ENCODE data around the gene PSMD9. TPM values are rescaled to one million over a fixed set of nuclear protein-coding genes. Genes with fewer than 3 reads are reported as not detected.

PSMD9 gene
- total RNA-seq, 1 donor from 2014 or later = 58.0 TPM

DNA sequence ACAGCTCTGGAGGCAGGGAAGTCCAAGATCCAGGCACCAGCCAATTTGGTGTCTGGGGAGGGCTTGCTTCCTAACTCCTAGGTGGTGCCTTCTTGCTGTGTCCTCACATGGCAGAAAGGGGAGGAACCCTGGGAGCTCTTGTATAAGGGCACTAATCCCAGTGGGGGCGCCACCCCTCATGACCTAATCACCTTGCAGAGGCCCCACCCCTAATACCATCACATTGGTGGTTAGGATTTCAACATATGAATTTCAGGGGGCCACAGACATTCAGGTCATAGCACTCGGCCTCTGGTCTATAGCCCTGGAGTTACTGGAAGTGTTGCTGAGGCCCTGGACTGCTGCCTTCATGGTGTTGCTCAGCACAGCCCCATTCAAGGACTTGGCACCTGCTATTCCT, 14.6 kb downstream of the PSMD9 start:
- no peaks in the 10 kb centered on the region for H3K27me3 Mint-ChIP-seq (ENCODE audit: unreplicated experiment)
- H3K27ac Mint-ChIP-seq (ENCODE audit: unreplicated experiment) = no peak overlapping the region
- TF ChIP-seq, protein P1, sequence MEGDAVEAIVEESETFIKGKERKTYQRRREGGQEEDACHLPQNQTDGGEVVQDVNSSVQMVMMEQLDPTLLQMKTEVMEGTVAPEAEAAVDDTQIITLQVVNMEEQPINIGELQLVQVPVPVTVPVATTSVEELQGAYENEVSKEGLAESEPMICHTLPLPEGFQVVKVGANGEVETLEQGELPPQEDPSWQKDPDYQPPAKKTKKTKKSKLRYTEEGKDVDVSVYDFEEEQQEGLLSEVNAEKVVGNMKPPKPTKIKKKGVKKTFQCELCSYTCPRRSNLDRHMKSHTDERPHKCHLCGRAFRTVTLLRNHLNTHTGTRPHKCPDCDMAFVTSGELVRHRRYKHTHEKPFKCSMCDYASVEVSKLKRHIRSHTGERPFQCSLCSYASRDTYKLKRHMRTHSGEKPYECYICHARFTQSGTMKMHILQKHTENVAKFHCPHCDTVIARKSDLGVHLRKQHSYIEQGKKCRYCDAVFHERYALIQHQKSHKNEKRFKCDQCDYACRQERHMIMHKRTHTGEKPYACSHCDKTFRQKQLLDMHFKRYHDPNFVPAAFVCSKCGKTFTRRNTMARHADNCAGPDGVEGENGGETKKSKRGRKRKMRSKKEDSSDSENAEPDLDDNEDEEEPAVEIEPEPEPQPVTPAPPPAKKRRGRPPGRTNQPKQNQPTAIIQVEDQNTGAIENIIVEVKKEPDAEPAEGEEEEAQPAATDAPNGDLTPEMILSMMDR (IDR thresholded peaks at IDR 0.05) = no peak
- DNase-seq (ENCODE audit: extremely low spot score, unreplicated experiment) = no peak
- H3K4me3 Mint-ChIP-seq (ENCODE audit: unreplicated experiment) = no peak overlapping the region
- peaks cover 7% of the 10 kb centered on the region for H3K4me1 Mint-ChIP-seq (ENCODE audit: unreplicated experiment)
- H3K36me3 Mint-ChIP-seq (ENCODE audit: unreplicated experiment) = peaks cover 41% of the 10 kb centered on the region
- no peaks in the 10 kb centered on the region for H3K9me3 Mint-ChIP-seq (ENCODE audit: unreplicated experiment)

DNA sequence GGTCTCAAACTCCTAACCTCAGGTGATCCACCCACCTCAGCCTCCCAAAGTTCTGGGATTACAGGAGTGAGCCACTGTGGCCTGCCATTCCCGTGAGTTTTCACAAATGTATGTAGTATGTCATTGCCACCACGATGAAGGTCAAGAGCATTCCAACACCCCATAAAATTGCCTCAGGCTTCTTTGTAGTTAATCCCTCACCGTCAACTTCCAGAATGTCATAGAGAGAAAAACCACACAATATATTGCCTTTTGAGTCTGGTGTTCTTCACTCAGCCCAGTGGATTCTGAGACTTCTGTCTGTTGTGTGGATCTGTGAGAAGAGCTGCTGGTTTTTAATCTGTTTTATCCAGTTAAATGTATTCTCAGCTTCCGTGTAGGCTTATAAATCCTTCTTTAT, 17.2 kb downstream of the PSMD9 start:
- DNase-seq (ENCODE audit: extremely low spot score, unreplicated experiment) = no peak
- no peaks in the 10 kb centered on the region for H3K27me3 Mint-ChIP-seq (ENCODE audit: unreplicated experiment)
- peaks cover 7% of the 10 kb centered on the region for H3K4me1 Mint-ChIP-seq (ENCODE audit: unreplicated experiment)
- H3K9me3 Mint-ChIP-seq (ENCODE audit: unreplicated experiment) = no peaks in the 10 kb centered on the region
- TF ChIP-seq, protein P1 (IDR thresholded peaks at IDR 0.05) = no peak
- H3K27ac Mint-ChIP-seq (ENCODE audit: unreplicated experiment) = no peak overlapping the region
- no peak overlapping the region for H3K4me3 Mint-ChIP-seq (ENCODE audit: unreplicated experiment)
- H3K36me3 Mint-ChIP-seq (ENCODE audit: unreplicated experiment) = peaks cover 43% of the 10 kb centered on the region

DNA sequence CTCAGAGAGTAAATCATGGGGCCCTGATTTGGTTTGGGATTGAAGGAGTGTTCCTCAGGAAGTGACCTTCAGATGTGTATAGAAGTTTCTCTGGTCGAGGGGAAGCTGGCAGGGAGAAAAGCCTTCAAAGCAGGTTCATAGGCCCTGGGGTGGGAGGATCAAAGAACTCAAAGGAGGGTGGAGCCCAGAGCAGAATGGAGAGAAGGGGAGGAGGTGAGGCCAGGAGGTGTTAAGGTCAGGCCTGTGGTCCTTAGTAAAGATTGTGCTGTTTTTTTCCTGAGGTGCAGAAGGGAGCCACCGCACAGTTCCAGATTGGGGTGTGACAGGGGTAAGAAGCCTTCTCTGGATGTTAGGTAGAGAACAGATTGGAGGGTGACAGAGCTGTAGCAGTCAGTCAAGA, 20.1 kb downstream of the PSMD9 start:
- no peak overlapping the region for H3K27ac Mint-ChIP-seq (ENCODE audit: unreplicated experiment)
- H3K9me3 Mint-ChIP-seq (ENCODE audit: unreplicated experiment) = no peaks in the 10 kb centered on the region
- no peak for DNase-seq (ENCODE audit: extremely low spot score, unreplicated experiment)
- peaks cover 39% of the 10 kb centered on the region for H3K36me3 Mint-ChIP-seq (ENCODE audit: unreplicated experiment)
- TF ChIP-seq, protein P1 (IDR thresholded peaks at IDR 0.05) = no peak
- peaks cover 7% of the 10 kb centered on the region for H3K4me1 Mint-ChIP-seq (ENCODE audit: unreplicated experiment)
- no peaks in the 10 kb centered on the region for H3K27me3 Mint-ChIP-seq (ENCODE audit: unreplicated experiment)
- H3K4me3 Mint-ChIP-seq (ENCODE audit: unreplicated experiment) = no peak overlapping the region

DNA sequence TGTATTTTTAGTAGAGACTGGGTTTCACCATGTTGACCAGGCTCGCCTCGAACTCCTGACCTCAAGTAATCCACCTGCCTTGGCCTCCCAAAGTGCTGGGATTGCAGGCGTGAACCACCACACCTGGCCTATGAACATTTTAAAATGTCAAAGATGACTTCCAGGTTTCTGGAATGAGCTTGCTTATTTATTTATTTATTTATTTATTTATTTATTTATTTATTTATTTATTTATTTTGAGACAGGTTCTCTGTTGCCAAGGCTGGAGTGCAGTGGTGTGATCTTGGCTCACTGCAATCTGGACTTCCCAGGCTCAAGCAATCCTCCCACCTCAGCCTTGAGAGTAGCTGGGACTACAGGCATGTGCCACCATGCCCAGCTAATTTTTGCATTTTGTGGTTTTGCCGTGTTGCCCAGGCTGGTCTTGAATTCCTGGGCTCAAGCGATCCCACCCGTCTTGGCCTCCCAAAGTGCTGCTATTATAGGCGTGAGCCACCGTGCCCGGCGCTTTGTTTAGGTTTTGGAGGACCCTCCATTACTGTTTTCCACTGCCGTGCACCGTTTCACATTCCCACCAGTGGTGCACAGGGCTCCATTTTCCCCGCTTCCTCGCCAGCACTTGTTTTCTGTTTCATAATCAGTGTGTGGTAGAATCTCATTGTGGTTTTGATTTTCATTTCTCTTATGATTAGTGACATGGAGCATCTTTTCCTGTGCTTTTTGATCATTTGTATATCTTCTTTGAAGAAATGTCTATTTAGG, 23.4 kb downstream of the PSMD9 start:
- Mint-ChIP-seq H3K4me1 (ENCODE audit: unreplicated experiment) (no peaks in the 10 kb centered on the region), H3K27ac (ENCODE audit: unreplicated experiment) (no peak overlapping the region), H3K9me3 (ENCODE audit: unreplicated experiment) (no peaks in the 10 kb centered on the region), H3K36me3 (ENCODE audit: unreplicated experiment) (peaks cover 32% of the 10 kb centered on the region), H3K4me3 (ENCODE audit: unreplicated experiment) (no peak overlapping the region), H3K27me3 (ENCODE audit: unreplicated experiment) (no peaks in the 10 kb centered on the region)
- DNase-seq (ENCODE audit: extremely low spot score, unreplicated experiment) = no peak
- TF ChIP-seq, protein P1 (IDR thresholded peaks at IDR 0.05) = no peak

DNA sequence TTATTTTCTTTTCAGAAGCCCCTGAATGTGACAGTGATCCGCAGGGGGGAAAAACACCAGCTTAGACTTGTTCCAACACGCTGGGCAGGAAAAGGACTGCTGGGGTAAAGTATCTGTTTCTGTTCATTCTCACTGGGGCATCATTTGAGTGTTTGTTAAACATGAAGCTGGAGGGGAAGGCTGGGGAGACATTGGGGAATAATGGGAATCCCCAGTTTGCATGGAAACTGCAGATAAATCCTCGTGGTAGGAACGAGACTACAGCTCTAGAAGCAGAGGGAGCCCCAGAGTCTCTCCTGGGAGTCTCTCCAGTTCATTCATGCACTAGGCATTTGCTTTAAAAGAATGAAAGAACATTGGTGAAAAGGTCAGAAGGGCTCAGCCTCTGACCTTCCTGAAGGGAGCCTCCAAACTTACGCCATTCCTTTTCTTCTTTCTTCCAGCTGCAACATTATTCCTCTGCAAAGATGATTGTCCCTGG, 27.3 kb downstream of the PSMD9 start:
- no peaks in the 10 kb centered on the region for H3K9me3 Mint-ChIP-seq (ENCODE audit: unreplicated experiment)
- TF ChIP-seq, protein P1 (IDR thresholded peaks at IDR 0.05) = no peak
- H3K4me1 Mint-ChIP-seq (ENCODE audit: unreplicated experiment) = no peaks in the 10 kb centered on the region
- DNase-seq (ENCODE audit: extremely low spot score, unreplicated experiment) = no peak
- peaks cover 26% of the 10 kb centered on the region for H3K36me3 Mint-ChIP-seq (ENCODE audit: unreplicated experiment)
- no peak overlapping the region for H3K4me3 Mint-ChIP-seq (ENCODE audit: unreplicated experiment)
- no peak overlapping the region for H3K27ac Mint-ChIP-seq (ENCODE audit: unreplicated experiment)
- no peaks in the 10 kb centered on the region for H3K27me3 Mint-ChIP-seq (ENCODE audit: unreplicated experiment)
